GM12801 (cell line): ENCODE data around the gene LIG1.

Experiments used
- CTCF ChIP-seq: IDR thresholded peaks from one replicate; pipeline ENCODE4 v1.5.1; 2011; ENCODE audit warnings: control low read depth; ENCODE audit not compliant: insufficient read length; ENCODE audit errors: extremely low read depth

Gene LIG1

GRCh38 chr19:48176226-48176625 is 6.1 kb upstream of the LIG1 start:
- TF ChIP-seq CTCF = no peak

- TF ChIP-seq CTCF = no peak
These were observed 5.4 kb upstream of the LIG1 start for GRCh38 chr19:48175578-48175977.

- TF ChIP-seq CTCF = no peak
These were observed 4.4 kb upstream of the LIG1 start for GRCh38 chr19:48174445-48175030.

GRCh38 chr19:48171710-48172109 is 1.6 kb upstream of the LIG1 start:
- no peak for TF ChIP-seq CTCF

- TF ChIP-seq CTCF = no peak
These were observed 738 bp upstream of the LIG1 start for GRCh38 chr19:48170817-48171347.

- no peak for TF ChIP-seq CTCF
These were observed 586 bp downstream of the LIG1 start for GRCh38 chr19:48169578-48169938.

- TF ChIP-seq CTCF = no peak
These were observed 1.5 kb downstream of the LIG1 start for GRCh38 chr19:48168689-48169088.
